Liver (tissue), 3 donors: ENCODE measurements around the gene NLGN1.

Source experiments
- CTCF ChIP-seq: fragments of 150-350 bp; IDR thresholded peaks from 2 replicates; pipeline ENCODE4 v1.5.1; 2017; ENCODE audit warnings: improper control_type of control experiment, low read depth, low read length; ENCODE audit not compliant: missing input control
- RAD21 ChIP-seq, 2 donors: IDR thresholded peaks; 2 replicates each; pipeline ENCODE4 v1.6.1; 2016; ENCODE audit warnings: antibody characterized with exemption in 2 of 2, mild to moderate bottlenecking in 2 of 2
- RXRA ChIP-seq, 2 donors: IDR thresholded peaks; 2 replicates each; pipeline ENCODE4 v1.6.1; 2017 to 2018; ENCODE audit warnings: antibody characterized with exemption in 2 of 2, mild to moderate bottlenecking in 1 of 2
- SP1 ChIP-seq: IDR thresholded peaks from 2 replicates; pipeline ENCODE4 v1.6.1; 2018; ENCODE audit warnings: antibody characterized with exemption, mild to moderate bottlenecking
- YY1 ChIP-seq: IDR thresholded peaks from 2 replicates; pipeline ENCODE4 v1.6.1; 2016; ENCODE audit warnings: antibody characterized with exemption, mild to moderate bottlenecking
- ZBTB33 ChIP-seq: IDR thresholded peaks from 2 replicates; pipeline ENCODE4 v1.6.1; 2016; ENCODE audit warnings: antibody characterized with exemption
- TF ChIP-seq, protein P1 (sequence below): IDR thresholded peaks from 2 replicates; pipeline ENCODE4 v1.6.1; 2016; ENCODE audit warnings: antibody characterized with exemption
- TF ChIP-seq, protein P2 (sequence below): IDR thresholded peaks from 2 replicates; pipeline ENCODE4 v1.6.1; 2016; ENCODE audit warnings: antibody characterized with exemption
- TF ChIP-seq, protein P3 (sequence below): IDR thresholded peaks from 2 replicates; pipeline ENCODE4 v1.6.1; 2016; ENCODE audit warnings: antibody characterized with exemption, mild to moderate bottlenecking
- donor health status: healthy.
- donor health status: healthy.

DNA sequence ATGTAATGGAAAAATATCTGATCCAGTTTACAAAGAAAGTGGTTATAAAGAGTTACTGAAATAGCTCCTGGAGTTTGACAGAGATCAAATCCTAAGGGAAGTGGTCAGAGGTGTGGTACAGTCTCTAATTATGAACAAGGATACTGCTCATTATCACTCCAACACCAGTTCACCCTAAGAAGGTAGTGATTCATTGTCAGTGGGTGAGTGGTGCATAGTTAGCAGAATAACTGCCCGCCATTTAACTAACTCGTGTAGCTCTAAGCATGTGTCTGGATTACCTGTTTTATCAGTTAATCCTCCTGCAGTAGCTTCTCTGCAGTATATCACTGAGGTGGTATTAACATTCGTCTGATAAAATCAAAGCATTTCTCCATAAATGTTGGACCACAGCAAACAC is 700.1 kb downstream of the NLGN1 start:
- TF ChIP-seq CTCF (no peak), ZBTB33 (no peak), RAD21 (IDR thresholded peaks at IDR 0.05) (no peak), YY1 (no peak), SP1 (no peak), RXRA (IDR thresholded peaks at IDR 0.05) (no peak)
- TF ChIP-seq, protein P1, sequence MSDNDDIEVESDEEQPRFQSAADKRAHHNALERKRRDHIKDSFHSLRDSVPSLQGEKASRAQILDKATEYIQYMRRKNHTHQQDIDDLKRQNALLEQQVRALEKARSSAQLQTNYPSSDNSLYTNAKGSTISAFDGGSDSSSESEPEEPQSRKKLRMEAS = no peak
- TF ChIP-seq, protein P2, sequence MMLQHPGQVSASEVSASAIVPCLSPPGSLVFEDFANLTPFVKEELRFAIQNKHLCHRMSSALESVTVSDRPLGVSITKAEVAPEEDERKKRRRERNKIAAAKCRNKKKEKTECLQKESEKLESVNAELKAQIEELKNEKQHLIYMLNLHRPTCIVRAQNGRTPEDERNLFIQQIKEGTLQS = no peak
- TF ChIP-seq, protein P3, sequence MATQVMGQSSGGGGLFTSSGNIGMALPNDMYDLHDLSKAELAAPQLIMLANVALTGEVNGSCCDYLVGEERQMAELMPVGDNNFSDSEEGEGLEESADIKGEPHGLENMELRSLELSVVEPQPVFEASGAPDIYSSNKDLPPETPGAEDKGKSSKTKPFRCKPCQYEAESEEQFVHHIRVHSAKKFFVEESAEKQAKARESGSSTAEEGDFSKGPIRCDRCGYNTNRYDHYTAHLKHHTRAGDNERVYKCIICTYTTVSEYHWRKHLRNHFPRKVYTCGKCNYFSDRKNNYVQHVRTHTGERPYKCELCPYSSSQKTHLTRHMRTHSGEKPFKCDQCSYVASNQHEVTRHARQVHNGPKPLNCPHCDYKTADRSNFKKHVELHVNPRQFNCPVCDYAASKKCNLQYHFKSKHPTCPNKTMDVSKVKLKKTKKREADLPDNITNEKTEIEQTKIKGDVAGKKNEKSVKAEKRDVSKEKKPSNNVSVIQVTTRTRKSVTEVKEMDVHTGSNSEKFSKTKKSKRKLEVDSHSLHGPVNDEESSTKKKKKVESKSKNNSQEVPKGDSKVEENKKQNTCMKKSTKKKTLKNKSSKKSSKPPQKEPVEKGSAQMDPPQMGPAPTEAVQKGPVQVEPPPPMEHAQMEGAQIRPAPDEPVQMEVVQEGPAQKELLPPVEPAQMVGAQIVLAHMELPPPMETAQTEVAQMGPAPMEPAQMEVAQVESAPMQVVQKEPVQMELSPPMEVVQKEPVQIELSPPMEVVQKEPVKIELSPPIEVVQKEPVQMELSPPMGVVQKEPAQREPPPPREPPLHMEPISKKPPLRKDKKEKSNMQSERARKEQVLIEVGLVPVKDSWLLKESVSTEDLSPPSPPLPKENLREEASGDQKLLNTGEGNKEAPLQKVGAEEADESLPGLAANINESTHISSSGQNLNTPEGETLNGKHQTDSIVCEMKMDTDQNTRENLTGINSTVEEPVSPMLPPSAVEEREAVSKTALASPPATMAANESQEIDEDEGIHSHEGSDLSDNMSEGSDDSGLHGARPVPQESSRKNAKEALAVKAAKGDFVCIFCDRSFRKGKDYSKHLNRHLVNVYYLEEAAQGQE = no peak
